Measurements from ENCODE around the gene DNAJC24.

DNAJC24 gene

DNA sequence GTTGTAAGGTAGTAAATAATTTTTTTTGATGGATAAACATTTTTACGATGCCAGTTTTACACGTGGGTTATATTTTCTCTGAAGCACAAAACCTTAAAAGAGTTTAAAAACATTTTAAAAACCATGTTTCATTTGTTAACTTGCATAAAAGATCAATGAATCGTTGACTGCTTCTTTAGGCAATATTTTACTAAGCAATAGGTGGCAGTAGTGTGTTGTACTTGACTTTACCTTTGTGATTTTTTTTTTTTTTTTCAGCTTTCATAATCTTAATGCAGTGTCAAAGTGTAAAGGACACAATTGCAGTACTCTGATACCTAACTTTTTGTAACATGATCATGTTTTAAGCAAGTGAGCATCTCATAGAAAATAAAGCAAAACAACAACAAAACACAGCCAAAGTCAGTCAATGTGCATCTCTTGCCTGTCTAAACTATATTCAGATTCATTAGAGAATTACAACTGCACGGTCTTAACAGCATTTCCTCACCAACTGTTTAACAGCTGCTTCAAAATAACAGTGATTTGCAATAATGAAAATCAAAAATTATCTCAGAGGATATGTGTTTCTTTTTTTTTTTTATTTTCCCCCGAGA is 27.7 kb downstream of the DNAJC24 start:
- TF ChIP-seq EZH2 (IDR thresholded peaks at IDR 0.05) (no peak), POLR2AphosphoS5 (IDR thresholded peaks at IDR 0.05; ENCODE audit: borderline replicate concordance, low read depth, low read length) (no peak), FOXP2 (optimal IDR thresholded peaks at IDR 0.05; ENCODE audit: control extremely low read depth, extremely low read length, insufficient read depth) (no peak)
- Histone ChIP-seq H3K9ac (ENCODE audit: insufficient read length) (no peak overlapping the region), H3K27ac (no peak overlapping the region), H3K9me3 (ENCODE audit: low read depth, low read length) (no peaks in the 10 kb centered on the region), H3K36me3 (ENCODE audit: insufficient read depth, low read length) (no peaks in the 10 kb centered on the region; the same call in 1 of the 2 replicates), H3K4me3 (no peak overlapping the region)
- DNase-seq (ENCODE audit: low read depth, low spot score), result no peak

DNA sequence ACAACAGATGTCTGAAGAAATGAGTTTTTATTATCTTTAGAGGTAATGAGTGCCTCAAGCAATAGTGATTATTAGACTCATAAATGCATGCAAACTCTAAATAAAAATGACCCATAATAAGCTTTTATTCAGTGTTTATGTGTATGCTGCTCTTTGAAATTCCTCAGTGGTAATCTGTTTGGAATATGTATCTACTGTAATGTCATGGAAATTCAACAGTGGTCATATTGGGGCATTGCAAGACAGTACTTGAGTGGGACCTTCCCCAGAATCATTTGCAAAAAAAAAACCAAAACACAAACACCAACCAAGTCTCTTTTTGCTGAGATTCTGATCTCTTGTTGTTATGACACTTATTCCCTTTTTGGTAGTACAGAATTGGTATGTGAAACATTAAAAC is 35.0 kb downstream of the DNAJC24 start:
- TF ChIP-seq FOXP2 (optimal IDR thresholded peaks at IDR 0.05; ENCODE audit: control extremely low read depth, extremely low read length, insufficient read depth), result no peak
- no peak for TF ChIP-seq EZH2 (IDR thresholded peaks at IDR 0.05)
- no peak for TF ChIP-seq POLR2AphosphoS5 (IDR thresholded peaks at IDR 0.05; ENCODE audit: borderline replicate concordance, low read depth, low read length)

DNA sequence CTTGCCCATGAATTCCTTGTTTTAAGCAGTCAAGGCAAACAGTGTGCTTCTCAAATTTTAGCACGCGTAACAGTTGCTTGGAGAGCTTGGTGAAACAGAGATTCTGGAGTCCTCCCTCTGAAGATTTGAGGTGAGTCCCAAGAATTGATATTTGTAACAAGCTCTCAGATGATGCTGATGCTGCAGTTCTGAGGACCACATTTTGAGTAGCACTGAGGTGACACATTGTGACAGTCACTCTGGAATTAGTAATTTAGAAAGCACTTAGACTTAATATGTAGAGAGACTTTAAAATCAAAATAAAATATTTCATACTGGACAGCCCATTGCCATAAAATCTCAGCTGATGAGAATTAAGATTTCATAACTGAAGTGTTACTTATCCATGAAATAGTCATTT is 38.5 kb downstream of the DNAJC24 start:
- Histone ChIP-seq H3K9ac (ENCODE audit: insufficient read length) (no peak overlapping the region), H3K9me3 (ENCODE audit: low read depth, low read length) (no peaks in the 10 kb centered on the region), H3K36me3 (ENCODE audit: insufficient read depth, low read length) (0 out of 2 replicates have a peak, but pooled peaks cover 3% of the 10 kb centered on the region), H3K4me3 (no peak overlapping the region), H3K27ac (no peak overlapping the region)
- no peak for TF ChIP-seq FOXP2 (optimal IDR thresholded peaks at IDR 0.05; ENCODE audit: control extremely low read depth, extremely low read length, insufficient read depth)
- DNase-seq (ENCODE audit: low read depth, low spot score), result no peak

More for the DNA sequence above, 35.0 kb downstream of the DNAJC24 start:
- H3K9me3 ChIP-seq (ENCODE audit: low read depth, low read length), result no peaks in the 10 kb centered on the region
- H3K36me3 ChIP-seq (ENCODE audit: insufficient read depth, low read length), result no peaks in the 10 kb centered on the region; the same call in 1 of the 2 replicates
- no peak overlapping the region for H3K9ac ChIP-seq (ENCODE audit: insufficient read length)
- no peak overlapping the region for H3K4me3 ChIP-seq
- no peak for DNase-seq (ENCODE audit: low read depth, low spot score)
- H3K27ac ChIP-seq, result no peak overlapping the region

DNA sequence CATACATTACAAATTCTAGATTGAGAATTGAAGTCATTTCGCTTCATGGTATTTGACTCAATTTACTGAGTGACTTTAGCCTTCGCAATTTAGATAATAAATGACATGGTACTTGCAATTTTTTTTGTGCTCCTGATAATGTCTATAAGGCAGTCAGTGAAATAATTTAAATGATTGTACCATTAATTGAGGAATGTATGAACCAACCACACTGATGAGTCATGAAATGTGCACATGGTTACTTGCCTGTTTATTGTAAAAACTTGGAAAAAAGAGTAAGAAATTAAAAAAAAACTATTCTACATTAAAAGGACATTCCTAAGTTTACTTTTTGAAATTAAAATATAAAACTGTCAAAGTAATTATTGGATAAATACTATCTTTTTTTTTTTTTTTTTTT is 43.3 kb downstream of the DNAJC24 start:
- no peak for TF ChIP-seq EZH2 (IDR thresholded peaks at IDR 0.05)
- no peak for TF ChIP-seq FOXP2 (optimal IDR thresholded peaks at IDR 0.05; ENCODE audit: control extremely low read depth, extremely low read length, insufficient read depth)
- TF ChIP-seq POLR2AphosphoS5 (IDR thresholded peaks at IDR 0.05; ENCODE audit: borderline replicate concordance, low read depth, low read length), result no peak
- Histone ChIP-seq H3K27ac (no peak overlapping the region), H3K9me3 (ENCODE audit: low read depth, low read length) (no peaks in the 10 kb centered on the region), H3K36me3 (ENCODE audit: insufficient read depth, low read length) (0 out of 2 replicates have a peak, but pooled peaks cover 3% of the 10 kb centered on the region), H3K9ac (ENCODE audit: insufficient read length) (no peak overlapping the region), H3K4me3 (no peak overlapping the region)
- DNase-seq (ENCODE audit: low read depth, low spot score), result no peak

DNA sequence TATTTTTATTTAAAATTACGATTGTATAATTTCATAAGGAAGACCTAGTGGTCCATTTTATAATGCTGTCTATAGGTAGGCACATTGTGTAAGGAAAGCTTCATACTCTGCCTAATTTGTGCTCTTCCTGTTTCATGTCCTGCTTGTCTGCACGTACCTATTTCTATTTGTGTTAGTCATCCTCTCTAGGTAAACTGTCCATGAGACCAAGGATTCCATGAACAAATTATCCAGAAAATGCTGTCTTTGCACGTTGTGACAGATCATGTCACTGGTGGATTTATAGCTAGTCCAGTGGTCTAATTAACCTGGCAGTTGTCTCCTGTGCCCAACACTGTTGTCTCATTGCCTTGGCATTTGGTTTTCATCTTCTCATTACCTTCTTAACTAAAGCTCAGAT is 44.7 kb downstream of the DNAJC24 start:
- TF ChIP-seq EZH2 (IDR thresholded peaks at IDR 0.05), result no peak
- no peak for TF ChIP-seq POLR2AphosphoS5 (IDR thresholded peaks at IDR 0.05; ENCODE audit: borderline replicate concordance, low read depth, low read length)
- no peak for TF ChIP-seq FOXP2 (optimal IDR thresholded peaks at IDR 0.05; ENCODE audit: control extremely low read depth, extremely low read length, insufficient read depth)
- no peak overlapping the region for H3K9ac ChIP-seq (ENCODE audit: insufficient read length)
- H3K4me3 ChIP-seq, result no peak overlapping the region
- H3K27ac ChIP-seq, result no peak overlapping the region
- H3K36me3 ChIP-seq (ENCODE audit: insufficient read depth, low read length), result 0 out of 2 replicates have a peak, but pooled peaks cover 3% of the 10 kb centered on the region
- DNase-seq (ENCODE audit: low read depth, low spot score), result no peak
- H3K9me3 ChIP-seq (ENCODE audit: low read depth, low read length), result no peaks in the 10 kb centered on the region

DNA sequence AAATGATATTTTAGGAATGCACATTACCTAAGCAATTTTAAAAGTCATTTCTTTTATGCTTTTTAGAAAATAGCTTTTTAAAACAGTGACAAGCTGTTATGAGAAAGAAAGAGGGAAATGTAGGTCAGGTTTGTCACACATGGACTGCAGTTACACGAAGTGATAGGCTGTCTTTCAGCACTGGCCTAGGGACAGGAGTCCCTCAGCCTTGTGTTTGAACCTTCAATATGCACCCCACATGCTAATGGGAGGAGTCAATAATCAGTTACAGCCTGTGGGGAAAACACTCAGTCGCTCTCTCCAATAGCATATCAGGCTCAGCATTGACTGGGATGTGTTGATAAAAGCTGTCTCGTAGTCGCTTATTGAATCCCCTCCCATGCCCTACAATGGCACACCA is 45.8 kb downstream of the DNAJC24 start:
- H3K27ac ChIP-seq, result no peak overlapping the region
- no peaks in the 10 kb centered on the region for H3K9me3 ChIP-seq (ENCODE audit: low read depth, low read length)
- 0 out of 2 replicates have a peak, but pooled peaks cover 3% of the 10 kb centered on the region for H3K36me3 ChIP-seq (ENCODE audit: insufficient read depth, low read length)
- H3K4me3 ChIP-seq, result no peak overlapping the region
- TF ChIP-seq EZH2 (IDR thresholded peaks at IDR 0.05) (no peak), POLR2AphosphoS5 (IDR thresholded peaks at IDR 0.05; ENCODE audit: borderline replicate concordance, low read depth, low read length) (no peak), FOXP2 (optimal IDR thresholded peaks at IDR 0.05; ENCODE audit: control extremely low read depth, extremely low read length, insufficient read depth) (no peak)
- no peak for DNase-seq (ENCODE audit: low read depth, low spot score)
- no peak overlapping the region for H3K9ac ChIP-seq (ENCODE audit: insufficient read length)

DNA sequence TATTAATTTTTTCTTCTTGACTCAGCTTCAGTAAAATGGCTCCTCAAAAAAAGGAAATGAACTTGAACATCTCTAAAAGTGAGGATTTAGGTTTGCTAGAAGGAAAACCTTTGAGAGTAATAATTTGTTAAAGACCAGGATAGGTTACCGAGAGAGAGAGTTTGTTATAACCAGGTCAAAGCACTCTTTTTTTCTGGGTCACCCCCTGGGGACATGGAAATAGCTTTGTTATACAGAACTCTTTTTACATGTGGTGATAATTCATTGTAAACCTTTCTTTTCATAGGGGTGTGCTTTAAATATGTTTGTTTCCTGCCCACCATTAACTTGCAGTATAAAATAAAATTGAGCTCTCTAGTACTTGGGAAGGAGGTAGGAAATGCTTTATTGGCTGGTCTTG is 47.7 kb downstream of the DNAJC24 start:
- Histone ChIP-seq H3K27ac (no peak overlapping the region), H3K9me3 (ENCODE audit: low read depth, low read length) (no peaks in the 10 kb centered on the region), H3K36me3 (ENCODE audit: insufficient read depth, low read length) (no peaks in the 10 kb centered on the region), H3K9ac (ENCODE audit: insufficient read length) (no peak overlapping the region), H3K4me3 (no peak overlapping the region)
- no peak for DNase-seq (ENCODE audit: low read depth, low spot score)
- TF ChIP-seq POLR2AphosphoS5 (IDR thresholded peaks at IDR 0.05; ENCODE audit: borderline replicate concordance, low read depth, low read length) (no peak), FOXP2 (optimal IDR thresholded peaks at IDR 0.05; ENCODE audit: control extremely low read depth, extremely low read length, insufficient read depth) (no peak), EZH2 (IDR thresholded peaks at IDR 0.05) (no peak)

DNA sequence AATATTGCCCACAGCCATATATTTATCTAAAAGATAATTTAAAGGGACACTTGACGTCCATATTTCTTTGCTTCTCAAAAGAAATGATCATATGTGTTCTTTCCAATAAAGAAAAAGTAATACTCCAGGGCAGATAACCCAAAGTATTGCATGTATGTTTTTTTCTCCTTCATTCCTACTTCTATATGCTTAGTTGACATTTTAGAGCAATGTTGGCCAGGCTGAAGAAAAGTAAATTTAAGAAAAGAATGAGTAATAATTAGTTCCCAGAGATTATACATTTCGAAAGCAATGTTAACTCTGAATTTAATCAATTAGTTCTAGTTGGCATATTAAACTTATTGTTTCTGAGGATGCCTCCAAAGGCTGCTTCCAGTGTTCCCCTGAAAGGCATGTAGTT is 48.2 kb downstream of the DNAJC24 start:
- Histone ChIP-seq H3K36me3 (ENCODE audit: insufficient read depth, low read length) (no peaks in the 10 kb centered on the region), H3K27ac (no peak overlapping the region), H3K4me3 (no peak overlapping the region), H3K9ac (ENCODE audit: insufficient read length) (no peak overlapping the region), H3K9me3 (ENCODE audit: low read depth, low read length) (no peaks in the 10 kb centered on the region)
- no peak for DNase-seq (ENCODE audit: low read depth, low spot score)
- TF ChIP-seq POLR2AphosphoS5 (IDR thresholded peaks at IDR 0.05; ENCODE audit: borderline replicate concordance, low read depth, low read length) (no peak), FOXP2 (optimal IDR thresholded peaks at IDR 0.05; ENCODE audit: control extremely low read depth, extremely low read length, insufficient read depth) (no peak), EZH2 (IDR thresholded peaks at IDR 0.05) (no peak)

DNA sequence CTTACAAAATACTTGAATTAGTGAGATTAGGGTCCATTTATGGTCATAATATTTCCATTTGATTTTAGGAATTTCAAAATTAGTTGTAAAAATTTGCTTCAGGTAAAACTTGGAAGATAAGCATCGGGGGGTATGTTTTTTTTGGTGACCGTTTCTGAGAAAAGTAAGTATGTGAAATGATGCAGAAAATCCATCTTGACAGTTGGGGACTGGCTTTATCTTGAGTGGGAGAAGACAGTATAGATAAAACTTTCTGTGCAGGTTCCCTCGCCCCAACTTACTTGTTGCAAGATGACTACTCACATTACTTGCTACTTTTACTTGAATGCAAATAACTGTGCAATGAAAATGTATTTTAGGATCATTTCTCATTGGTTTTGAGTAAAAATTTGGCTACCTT is 49.5 kb downstream of the DNAJC24 start:
- TF ChIP-seq FOXP2 (optimal IDR thresholded peaks at IDR 0.05; ENCODE audit: control extremely low read depth, extremely low read length, insufficient read depth) (no peak), EZH2 (IDR thresholded peaks at IDR 0.05) (no peak), POLR2AphosphoS5 (IDR thresholded peaks at IDR 0.05; ENCODE audit: borderline replicate concordance, low read depth, low read length) (no peak)
- no peak overlapping the region for H3K9ac ChIP-seq (ENCODE audit: insufficient read length)
- no peak overlapping the region for H3K27ac ChIP-seq
- H3K4me3 ChIP-seq, result no peak overlapping the region
- no peaks in the 10 kb centered on the region for H3K9me3 ChIP-seq (ENCODE audit: low read depth, low read length)
- no peaks in the 10 kb centered on the region for H3K36me3 ChIP-seq (ENCODE audit: insufficient read depth, low read length)
- DNase-seq (ENCODE audit: low read depth, low spot score), result no peak

Data from SK-N-MC (cell line).